Measurements from ENCODE around the gene DPP6.
"Not testable (repeated sequence)": the region's sequence is repeated elsewhere in the genome, so short reads cannot be mapped to it uniquely, and the experiment has no call there.

The DPP6 gene

DNA sequence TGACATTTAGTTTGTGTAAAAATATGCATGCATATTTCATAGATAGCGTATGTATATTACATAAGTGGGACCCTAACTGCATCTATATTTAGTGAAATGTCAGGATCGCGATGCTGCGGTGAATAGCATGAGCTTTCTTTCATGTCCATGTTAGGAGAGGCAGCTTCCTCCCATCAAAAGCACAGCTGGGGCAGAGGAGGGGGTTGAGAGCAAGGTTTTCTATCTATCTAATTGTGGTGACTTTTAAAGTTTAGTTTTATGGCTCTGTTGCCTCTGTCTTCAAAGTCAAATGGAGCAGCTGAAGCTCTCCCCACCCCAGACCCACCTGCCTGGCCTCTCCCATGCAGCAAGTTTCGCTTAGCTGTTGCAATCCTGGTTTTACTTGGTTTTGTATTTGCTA is 1.8 kb upstream of the DPP6 start:
- H3K4me1 ChIP-seq (ENCODE audit: control insufficient read depth, insufficient read depth, low read length); H3K36me3 ChIP-seq (ENCODE audit: control insufficient read depth, insufficient read depth, low read length); H3K9me3 ChIP-seq (ENCODE audit: control insufficient read depth, low read length); H3K4me3 ChIP-seq (ENCODE audit: insufficient read depth, low read depth, low read length); H3K27ac ChIP-seq (ENCODE audit: insufficient read depth, low read depth, low read length, poor library complexity, severe bottlenecking): not testable (repeated sequence)
- WGBS, 2 experiments: no CpG with 5 or more reads among the region's 5 CpGs
- peaks cover 33% of the 10 kb centered on the region for H3K27me3 ChIP-seq (ENCODE audit: control insufficient read depth, insufficient read depth, low read length, poor library complexity, severe bottlenecking)

DNA sequence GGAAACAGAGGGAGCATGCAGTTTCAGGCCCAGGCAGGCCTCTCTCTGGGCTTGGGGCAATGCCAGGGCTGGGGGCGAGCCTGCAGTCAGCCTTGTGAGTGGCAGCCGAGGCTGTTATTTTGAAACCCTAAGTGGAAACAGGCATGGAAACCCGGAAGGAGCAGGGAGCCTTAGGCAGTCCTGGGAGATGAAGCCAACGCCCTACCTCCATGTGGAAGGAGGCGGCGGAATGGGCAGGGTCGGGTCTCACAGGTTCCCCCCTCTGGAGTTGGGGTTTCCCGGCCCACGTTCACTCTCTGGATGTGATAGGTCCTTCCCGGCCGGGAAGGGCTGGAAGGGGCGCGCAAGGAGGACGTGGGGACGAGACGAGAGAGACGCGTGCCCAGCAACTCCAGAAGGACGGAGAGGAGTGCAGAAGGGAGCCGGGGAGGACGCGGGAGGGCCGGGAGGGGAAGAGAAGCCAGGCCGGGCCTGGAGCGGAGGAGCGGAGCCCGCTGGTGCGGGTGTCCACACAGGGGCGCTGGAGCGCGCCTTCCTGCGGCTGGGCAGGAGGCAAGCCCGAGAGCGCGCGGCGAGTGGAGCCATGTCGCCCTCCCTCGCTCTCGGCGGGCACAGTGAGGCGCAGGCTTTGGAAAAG is 1.1 kb upstream of the DPP6 start:
- not testable (repeated sequence) for H3K27ac ChIP-seq (ENCODE audit: insufficient read depth, low read depth, low read length, poor library complexity, severe bottlenecking); H3K9me3 ChIP-seq (ENCODE audit: control insufficient read depth, low read length); H3K36me3 ChIP-seq (ENCODE audit: control insufficient read depth, insufficient read depth, low read length); H3K4me1 ChIP-seq (ENCODE audit: control insufficient read depth, insufficient read depth, low read length)
- peaks cover 33% of the 10 kb centered on the region for H3K27me3 ChIP-seq (ENCODE audit: control insufficient read depth, insufficient read depth, low read length, poor library complexity, severe bottlenecking)
- 4 to 7% methylated on average over 13 to 15 of the region's 42 CpGs for WGBS, 2 experiments
- H3K4me3 ChIP-seq (ENCODE audit: insufficient read depth, low read depth, low read length): peak overlapping the region; percentile 30

DNA sequence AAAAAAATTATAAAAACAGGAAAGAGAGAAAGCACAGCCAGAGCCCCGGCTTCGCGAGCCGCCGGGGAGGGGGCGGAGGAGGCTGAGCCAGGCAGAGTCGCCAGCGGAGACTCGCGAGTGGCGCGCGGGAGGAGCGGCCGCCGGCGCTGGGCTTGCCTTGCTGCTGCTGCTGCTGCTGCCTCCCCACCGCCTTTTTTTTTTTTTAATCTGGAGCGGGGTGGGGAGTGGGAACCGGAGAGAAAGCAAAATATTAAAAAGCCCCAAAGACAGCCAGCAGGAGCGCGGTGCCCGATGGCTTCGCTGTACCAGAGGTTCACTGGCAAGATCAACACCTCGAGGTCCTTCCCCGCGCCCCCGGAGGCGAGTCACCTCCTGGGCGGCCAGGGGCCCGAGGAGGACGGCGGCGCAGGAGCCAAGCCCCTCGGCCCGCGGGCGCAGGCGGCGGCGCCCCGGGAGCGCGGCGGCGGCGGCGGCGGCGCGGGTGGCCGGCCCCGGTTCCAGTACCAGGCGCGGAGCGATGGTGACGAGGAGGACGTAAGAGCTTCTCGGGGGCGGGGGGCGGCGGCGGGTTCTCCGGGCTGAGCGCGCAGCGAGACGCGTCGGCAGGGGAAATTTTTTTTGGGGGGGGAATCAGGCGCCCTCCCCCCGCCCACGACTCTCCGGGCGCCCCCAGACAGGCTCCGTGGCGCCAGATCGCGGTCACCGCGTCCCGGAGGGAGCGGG is 493 bp downstream of the DPP6 start:
- not testable (repeated sequence) for H3K36me3 ChIP-seq (ENCODE audit: control insufficient read depth, insufficient read depth, low read length); H3K27ac ChIP-seq (ENCODE audit: insufficient read depth, low read depth, low read length, poor library complexity, severe bottlenecking); H3K9me3 ChIP-seq (ENCODE audit: control insufficient read depth, low read length); H3K4me1 ChIP-seq (ENCODE audit: control insufficient read depth, insufficient read depth, low read length)
- Histone ChIP-seq H3K4me3 (ENCODE audit: insufficient read depth, low read depth, low read length) (peak overlapping the region; percentile 30), H3K27me3 (ENCODE audit: control insufficient read depth, insufficient read depth, low read length, poor library complexity, severe bottlenecking) (peaks cover 33% of the 10 kb centered on the region)
- 1% methylated on average over 72 to 75 of the region's 83 CpGs for WGBS, 2 experiments

DNA sequence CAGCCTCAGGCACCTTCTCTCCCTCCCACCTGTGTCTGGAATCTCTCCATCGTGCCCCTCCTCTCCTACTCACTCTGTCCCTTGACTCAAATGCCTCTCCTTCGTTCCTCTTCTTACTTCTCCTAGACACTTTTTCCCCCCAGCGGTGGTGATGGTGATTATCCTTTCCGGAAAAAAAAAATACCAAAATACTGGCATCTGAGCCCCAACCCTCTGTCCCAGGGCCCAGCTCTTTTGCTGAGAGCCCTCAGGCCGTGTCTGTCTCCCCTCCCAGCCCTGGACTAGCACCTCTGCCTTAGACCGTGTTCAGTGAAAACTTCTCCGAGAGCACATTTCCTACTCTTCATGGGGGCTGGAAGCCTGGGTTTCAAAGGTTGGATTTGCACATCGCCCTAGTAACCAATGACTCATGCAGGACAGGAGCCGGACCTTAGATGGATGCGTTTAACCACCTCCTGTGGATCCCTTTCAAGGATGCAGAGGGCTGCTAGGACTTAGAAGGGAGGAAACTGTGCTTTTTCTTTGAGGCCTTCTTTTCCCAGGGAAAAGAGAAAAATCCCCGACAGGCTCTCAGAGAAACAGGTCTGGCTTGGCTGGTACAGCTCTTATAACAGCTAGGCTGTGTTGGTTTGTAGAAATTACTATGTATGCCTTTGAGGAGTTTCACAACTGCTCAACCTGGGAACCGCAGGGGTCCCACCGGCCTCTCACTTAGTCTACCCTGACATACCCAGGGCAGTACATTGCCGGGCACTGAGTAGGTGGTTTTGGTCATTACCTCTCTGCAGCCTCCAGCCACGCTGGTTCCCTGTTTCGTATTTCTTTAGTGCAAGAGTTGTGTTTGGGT is 1.5 kb downstream of the DPP6 start:
- 34 to 44% methylated on average over 8 of the region's 16 CpGs for WGBS, 2 experiments
- H3K36me3 ChIP-seq (ENCODE audit: control insufficient read depth, insufficient read depth, low read length); H3K4me3 ChIP-seq (ENCODE audit: insufficient read depth, low read depth, low read length); H3K27ac ChIP-seq (ENCODE audit: insufficient read depth, low read depth, low read length, poor library complexity, severe bottlenecking); H3K9me3 ChIP-seq (ENCODE audit: control insufficient read depth, low read length); H3K4me1 ChIP-seq (ENCODE audit: control insufficient read depth, insufficient read depth, low read length): not testable (repeated sequence)
- peaks cover 33% of the 10 kb centered on the region for H3K27me3 ChIP-seq (ENCODE audit: control insufficient read depth, insufficient read depth, low read length, poor library complexity, severe bottlenecking)

DNA sequence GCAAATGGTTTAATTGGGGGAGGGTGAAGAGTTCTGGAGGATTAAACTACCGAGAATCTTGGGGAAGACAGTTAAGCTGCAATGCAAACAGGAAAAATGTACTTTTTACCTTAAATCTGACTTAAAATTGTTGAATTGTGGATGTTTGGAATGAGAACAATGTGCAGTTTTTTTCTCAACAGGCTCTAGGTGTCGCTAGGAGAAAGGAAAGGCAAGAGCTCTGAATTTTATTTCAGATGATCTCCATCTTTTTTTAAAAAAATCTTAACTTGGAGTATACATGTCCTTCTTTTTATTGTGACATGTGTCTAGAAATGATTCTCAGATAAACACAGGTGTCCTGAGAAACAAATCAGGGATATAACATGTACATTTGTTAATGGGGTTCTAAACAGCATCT is 2.5 kb downstream of the DPP6 start:
- not testable (repeated sequence) for H3K36me3 ChIP-seq (ENCODE audit: control insufficient read depth, insufficient read depth, low read length); H3K4me3 ChIP-seq (ENCODE audit: insufficient read depth, low read depth, low read length); H3K27ac ChIP-seq (ENCODE audit: insufficient read depth, low read depth, low read length, poor library complexity, severe bottlenecking); H3K9me3 ChIP-seq (ENCODE audit: control insufficient read depth, low read length); H3K4me1 ChIP-seq (ENCODE audit: control insufficient read depth, insufficient read depth, low read length)
- WGBS, 2 experiments: no CpG with 5 or more reads among the region's 2 CpGs
- H3K27me3 ChIP-seq (ENCODE audit: control insufficient read depth, insufficient read depth, low read length, poor library complexity, severe bottlenecking): peaks cover 33% of the 10 kb centered on the region

DNA sequence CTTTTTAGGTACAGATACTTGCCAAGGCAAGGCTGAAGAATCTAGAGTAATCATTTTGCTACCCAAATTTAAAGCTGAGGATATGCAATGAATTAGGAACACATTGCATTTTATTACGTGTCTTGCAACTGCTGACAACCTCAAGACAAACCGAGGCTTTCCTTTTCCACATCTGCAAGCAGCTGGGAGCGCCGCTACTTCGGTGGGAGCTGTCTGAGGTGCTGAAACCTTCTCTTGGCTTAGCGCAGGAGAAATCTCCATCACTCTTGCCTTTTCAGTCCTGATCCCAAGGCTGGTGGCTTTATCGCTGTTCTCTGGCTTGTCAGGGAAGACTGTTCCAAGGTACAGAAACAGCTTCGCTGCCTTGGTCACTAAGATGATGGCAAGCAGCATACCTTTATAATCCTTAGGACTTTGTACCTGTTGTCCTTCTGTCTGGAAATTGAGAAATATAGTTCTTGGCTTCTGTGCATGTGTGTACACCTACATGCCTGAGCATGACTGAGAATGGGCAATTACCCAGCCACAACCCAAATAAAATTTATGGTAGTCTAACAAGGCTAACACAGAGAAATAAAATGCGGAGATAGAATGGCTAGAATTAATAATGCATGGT is 3.4 kb downstream of the DPP6 start:
- not testable (repeated sequence) for H3K4me1 ChIP-seq (ENCODE audit: control insufficient read depth, insufficient read depth, low read length); H3K27ac ChIP-seq (ENCODE audit: insufficient read depth, low read depth, low read length, poor library complexity, severe bottlenecking); H3K36me3 ChIP-seq (ENCODE audit: control insufficient read depth, insufficient read depth, low read length); H3K4me3 ChIP-seq (ENCODE audit: insufficient read depth, low read depth, low read length); H3K9me3 ChIP-seq (ENCODE audit: control insufficient read depth, low read length)
- peaks cover 32% of the 10 kb centered on the region for H3K27me3 ChIP-seq (ENCODE audit: control insufficient read depth, insufficient read depth, low read length, poor library complexity, severe bottlenecking)
- 9 to 17% methylated on average over 7 to 9 of the region's 9 CpGs for WGBS, 2 experiments

DNA sequence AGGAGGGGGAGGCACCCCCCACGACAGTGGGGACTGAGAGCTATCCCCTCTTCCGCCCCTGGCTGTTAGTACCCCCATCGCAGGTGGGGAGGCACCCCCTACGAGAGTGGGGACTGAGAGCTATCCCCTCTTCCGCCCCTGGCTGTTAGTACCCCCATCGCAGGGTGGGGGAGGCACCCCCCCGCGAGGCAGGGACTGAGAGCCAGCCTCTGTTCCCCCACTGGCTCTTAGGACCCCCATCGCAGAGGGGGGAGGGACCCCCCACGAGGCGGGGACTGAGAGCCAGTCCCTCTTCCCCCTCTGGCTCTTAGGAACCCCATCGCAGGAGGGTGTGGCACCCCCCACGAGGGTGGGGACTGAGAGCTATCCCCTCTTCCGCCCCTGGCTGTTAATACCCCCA is 6.6 kb downstream of the DPP6 start:
- H3K9me3 ChIP-seq (ENCODE audit: control insufficient read depth, low read length); H3K27me3 ChIP-seq (ENCODE audit: control insufficient read depth, insufficient read depth, low read length, poor library complexity, severe bottlenecking); H3K4me3 ChIP-seq (ENCODE audit: insufficient read depth, low read depth, low read length); H3K4me1 ChIP-seq (ENCODE audit: control insufficient read depth, insufficient read depth, low read length); H3K27ac ChIP-seq (ENCODE audit: insufficient read depth, low read depth, low read length, poor library complexity, severe bottlenecking); H3K36me3 ChIP-seq (ENCODE audit: control insufficient read depth, insufficient read depth, low read length): not testable (repeated sequence)
- 89 to 91% methylated on average over 11 to 14 of the region's 14 CpGs for WGBS, 2 experiments

DNA sequence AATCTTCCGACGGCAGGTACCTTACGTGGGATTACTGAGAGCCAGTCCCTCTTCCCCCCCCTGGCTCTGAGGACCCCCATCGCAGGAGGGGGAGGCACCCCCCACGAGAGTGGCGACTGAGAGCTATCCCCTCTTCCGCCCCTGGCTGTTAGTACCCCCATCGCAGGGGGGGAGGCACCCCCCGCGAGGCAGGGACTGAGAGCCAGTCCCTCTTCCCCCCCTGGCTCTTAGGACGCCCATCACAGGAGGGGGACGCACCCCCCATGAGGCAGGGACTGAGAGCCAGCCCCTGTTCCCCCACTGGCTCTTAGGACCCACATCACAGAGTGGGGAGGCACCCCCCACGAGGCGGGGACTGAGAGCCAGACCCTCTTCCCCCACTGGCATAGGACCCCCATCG is 8.4 kb downstream of the DPP6 start:
- not testable (repeated sequence) for H3K4me1 ChIP-seq (ENCODE audit: control insufficient read depth, insufficient read depth, low read length); H3K27ac ChIP-seq (ENCODE audit: insufficient read depth, low read depth, low read length, poor library complexity, severe bottlenecking); H3K27me3 ChIP-seq (ENCODE audit: control insufficient read depth, insufficient read depth, low read length, poor library complexity, severe bottlenecking); H3K36me3 ChIP-seq (ENCODE audit: control insufficient read depth, insufficient read depth, low read length); H3K4me3 ChIP-seq (ENCODE audit: insufficient read depth, low read depth, low read length); H3K9me3 ChIP-seq (ENCODE audit: control insufficient read depth, low read length)
- 87 to 96% methylated on average over 9 to 12 of the region's 15 CpGs for WGBS, 2 experiments

DNA sequence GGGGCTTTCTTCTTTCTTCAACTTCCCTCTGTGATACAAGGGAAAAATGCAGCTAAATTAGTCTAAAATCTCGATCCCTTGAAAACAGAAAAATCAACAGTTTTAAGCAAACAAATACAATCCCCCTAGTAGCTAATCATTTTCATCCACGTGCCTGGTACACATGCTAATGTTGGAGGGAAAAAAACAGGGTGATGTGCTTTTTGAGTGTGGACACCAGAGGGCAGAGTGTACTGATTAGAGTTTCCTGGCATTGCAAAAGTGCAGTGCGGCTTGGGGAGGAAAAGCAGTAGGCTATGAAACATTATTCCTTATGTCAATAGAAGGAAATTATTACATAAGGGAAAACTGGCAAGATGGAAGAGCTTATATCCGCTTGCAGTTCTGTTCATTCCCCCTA is 19.6 kb downstream of the DPP6 start:
- not testable (repeated sequence) for H3K4me3 ChIP-seq (ENCODE audit: insufficient read depth, low read depth, low read length); H3K27me3 ChIP-seq (ENCODE audit: control insufficient read depth, insufficient read depth, low read length, poor library complexity, severe bottlenecking); H3K4me1 ChIP-seq (ENCODE audit: control insufficient read depth, insufficient read depth, low read length); H3K27ac ChIP-seq (ENCODE audit: insufficient read depth, low read depth, low read length, poor library complexity, severe bottlenecking); H3K9me3 ChIP-seq (ENCODE audit: control insufficient read depth, low read length); H3K36me3 ChIP-seq (ENCODE audit: control insufficient read depth, insufficient read depth, low read length)
- WGBS, 2 experiments: 7 to 28% methylated on average over 2 to 3 of the region's 4 CpGs

All from ectodermal cell (in vitro differentiated cells).